Liver (tissue), 3 donors: ENCODE measurements around the gene MYBPC1.

Experiments
- ATF3 ChIP-seq: IDR thresholded peaks from 2 replicates; pipeline ENCODE4 v1.6.1; 2016; ENCODE audit warnings: antibody characterized with exemption
- CTCF ChIP-seq: fragments of 150-350 bp; IDR thresholded peaks from 2 replicates; pipeline ENCODE4 v1.5.1; 2017; ENCODE audit warnings: improper control_type of control experiment, low read depth, low read length; ENCODE audit not compliant: missing input control
- FOXA1 ChIP-seq: IDR thresholded peaks from 2 replicates; pipeline ENCODE4 v1.6.1; 2016; ENCODE audit warnings: antibody characterized with exemption
- JUND ChIP-seq, 2 donors: IDR thresholded peaks; 2 replicates each; pipeline ENCODE4 v1.6.1; 2016; ENCODE audit warnings: antibody characterized with exemption in 2 of 2
- MAX ChIP-seq: IDR thresholded peaks from 2 replicates; pipeline ENCODE4 v1.6.1; 2016; ENCODE audit warnings: antibody characterized with exemption
- REST ChIP-seq: IDR thresholded peaks from 2 replicates; pipeline ENCODE4 v1.6.1; 2016; ENCODE audit warnings: antibody characterized with exemption, mild to moderate bottlenecking
- TAF1 ChIP-seq: conservative IDR thresholded peaks from 2 replicates; pipeline ENCODE4 v1.6.1; 2016; ENCODE audit warnings: antibody characterized with exemption, mild to moderate bottlenecking
- donor health status: healthy.
- donor health status: healthy.

- no peak for TF ChIP-seq JUND (IDR thresholded peaks at IDR 0.05)
- no peak for TF ChIP-seq CTCF
- TF ChIP-seq REST: no peak
- no peak for TF ChIP-seq TAF1
- no peak for TF ChIP-seq FOXA1
- no peak for TF ChIP-seq ATF3
- no peak for TF ChIP-seq MAX
These were observed 5.2 kb downstream of the MYBPC1 start for GRCh38 chr12:101599771-101600484.
